Epithelial cell of esophagus (primary cell): ENCODE results near the gene PARD3.
A peak's percentile ranks its signal among the peaks of the same experiment; 100 is the strongest.

ENCODE experiments used
- DNase-seq: peaks from one replicate; pipeline ENCODE4 v3.0.0; 2010; ENCODE audit warnings: low read depth
- H3K4me3 ChIP-seq: 2 replicates; pipeline ENCODE4 v1.5.1; 2011; ENCODE audit warnings: mild to moderate bottlenecking, low read length, control low read depth
- TF ChIP-seq, protein P1 (sequence below): IDR thresholded peaks from 2 replicates; pipeline ENCODE4 v1.5.1; 2011; ENCODE audit warnings: low read depth, mild to moderate bottlenecking, low read length, control low read depth, inconsistent platforms; ENCODE audit not compliant: insufficient read depth; ENCODE audit errors: missing control alignments

Gene PARD3

DNA sequence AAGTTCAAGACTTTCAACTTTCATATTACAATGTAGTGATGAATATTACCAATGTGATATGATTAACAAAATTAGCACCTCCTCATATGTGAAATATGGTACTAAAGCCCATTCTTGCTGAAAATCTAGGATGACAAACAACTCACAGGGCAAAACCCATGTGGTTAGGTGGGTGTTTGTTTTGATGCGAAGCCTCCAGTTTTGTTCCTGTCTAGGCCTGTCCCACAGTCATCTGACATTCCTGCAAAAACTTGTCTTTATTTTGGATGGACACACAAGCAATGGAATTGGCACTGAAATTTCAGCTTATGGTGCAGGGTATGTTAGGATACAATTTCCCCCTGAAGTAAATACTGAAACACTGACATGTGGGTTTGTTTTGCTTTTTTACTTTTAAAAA is 95.3 kb downstream of the PARD3 start:
- H3K4me3 ChIP-seq: peak overlapping the region; percentile 38

GRCh38 chr10:34719328-34719727 is 95.8 kb downstream of the PARD3 start:
- H3K4me3 ChIP-seq: peak overlapping the region; percentile 38
- DNase-seq: peak; percentile 91
- TF ChIP-seq, protein P1, sequence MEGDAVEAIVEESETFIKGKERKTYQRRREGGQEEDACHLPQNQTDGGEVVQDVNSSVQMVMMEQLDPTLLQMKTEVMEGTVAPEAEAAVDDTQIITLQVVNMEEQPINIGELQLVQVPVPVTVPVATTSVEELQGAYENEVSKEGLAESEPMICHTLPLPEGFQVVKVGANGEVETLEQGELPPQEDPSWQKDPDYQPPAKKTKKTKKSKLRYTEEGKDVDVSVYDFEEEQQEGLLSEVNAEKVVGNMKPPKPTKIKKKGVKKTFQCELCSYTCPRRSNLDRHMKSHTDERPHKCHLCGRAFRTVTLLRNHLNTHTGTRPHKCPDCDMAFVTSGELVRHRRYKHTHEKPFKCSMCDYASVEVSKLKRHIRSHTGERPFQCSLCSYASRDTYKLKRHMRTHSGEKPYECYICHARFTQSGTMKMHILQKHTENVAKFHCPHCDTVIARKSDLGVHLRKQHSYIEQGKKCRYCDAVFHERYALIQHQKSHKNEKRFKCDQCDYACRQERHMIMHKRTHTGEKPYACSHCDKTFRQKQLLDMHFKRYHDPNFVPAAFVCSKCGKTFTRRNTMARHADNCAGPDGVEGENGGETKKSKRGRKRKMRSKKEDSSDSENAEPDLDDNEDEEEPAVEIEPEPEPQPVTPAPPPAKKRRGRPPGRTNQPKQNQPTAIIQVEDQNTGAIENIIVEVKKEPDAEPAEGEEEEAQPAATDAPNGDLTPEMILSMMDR: no peak

More for the DNA sequence above, 95.3 kb downstream of the PARD3 start:
- TF ChIP-seq, protein P1: no peak
- DNase-seq: peak; percentile 95

DNA sequence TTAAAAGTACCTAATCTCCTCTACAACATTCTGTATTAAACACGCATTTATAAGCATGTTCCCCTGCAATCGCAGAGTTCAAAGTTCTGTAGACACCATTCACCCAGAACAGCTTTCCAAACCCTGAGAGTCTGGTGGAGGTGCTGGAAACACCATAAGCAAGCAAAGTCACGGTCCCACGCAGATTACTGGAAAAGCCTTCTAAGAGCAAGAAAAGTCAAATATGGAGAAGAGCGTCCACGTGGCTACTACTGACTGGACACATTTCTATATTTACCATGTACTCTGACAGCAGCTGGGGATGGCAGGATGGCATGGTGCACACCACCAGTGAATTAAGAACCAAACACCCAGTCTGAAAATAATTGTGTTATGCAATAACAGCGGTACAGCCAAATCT is 97.7 kb downstream of the PARD3 start:
- DNase-seq: no peak
- TF ChIP-seq, protein P1: no peak

DNA sequence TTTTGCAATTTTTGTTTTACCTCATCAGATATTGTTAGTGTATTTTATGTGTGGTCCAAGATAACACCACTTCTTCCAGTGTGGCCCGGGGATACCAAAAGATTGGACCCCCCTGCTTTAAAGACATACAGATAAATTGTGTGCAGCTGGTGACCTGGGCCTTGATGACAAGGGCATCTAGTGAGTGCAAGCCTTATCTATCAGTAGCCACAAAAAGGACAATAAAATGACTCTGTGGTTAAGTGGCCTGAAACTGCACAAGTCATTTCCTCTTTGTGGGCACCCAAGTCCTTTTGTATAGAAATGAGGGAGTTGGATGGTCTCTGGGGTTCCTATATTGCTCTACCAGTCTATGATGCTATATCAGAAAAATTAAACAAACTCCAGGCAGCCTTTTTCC is 98.1 kb downstream of the PARD3 start:
- no peak for DNase-seq
- TF ChIP-seq, protein P1: no peak
- no peak overlapping the region for H3K4me3 ChIP-seq

More for the DNA sequence above, 97.7 kb downstream of the PARD3 start:
- H3K4me3 ChIP-seq: no peak overlapping the region

- no peak overlapping the region for H3K4me3 ChIP-seq
- TF ChIP-seq, protein P1: no peak
- DNase-seq: no peak
Observed at GRCh38 chr10:34716234-34716633, 98.9 kb downstream of the PARD3 start.

DNA sequence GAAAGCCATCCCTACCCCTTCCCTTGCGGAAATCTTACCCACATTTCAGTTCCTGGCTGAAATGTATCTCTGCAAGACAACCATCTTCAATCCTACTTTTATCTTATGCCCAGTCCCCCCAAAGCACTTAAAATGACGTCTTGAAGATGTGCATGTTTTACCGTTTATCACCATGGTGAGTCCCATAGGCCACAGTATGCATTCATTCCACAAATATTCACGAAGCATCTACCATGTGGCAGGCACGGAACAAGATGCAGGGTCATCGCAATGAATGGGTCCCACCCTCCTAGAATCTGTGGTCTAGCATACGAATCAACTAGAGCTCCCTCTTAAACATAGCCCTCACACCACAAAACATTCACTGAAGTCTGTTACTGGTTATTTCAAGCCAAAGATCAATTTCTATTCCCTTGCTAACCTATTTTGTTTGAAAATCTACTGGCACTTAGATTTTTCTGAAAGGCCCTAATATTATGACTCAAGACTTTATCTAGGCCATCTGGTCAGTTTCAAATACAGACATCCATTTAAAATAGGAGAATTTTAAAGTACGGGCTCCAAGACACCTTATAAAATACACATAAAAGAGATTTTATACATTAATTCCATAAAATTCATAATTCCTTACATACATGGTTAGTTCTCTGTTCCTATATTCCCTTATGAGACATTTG is 99.4 kb downstream of the PARD3 start:
- no peak for DNase-seq

More for the DNA sequence above, 99.4 kb downstream of the PARD3 start:
- no peak overlapping the region for H3K4me3 ChIP-seq
- TF ChIP-seq, protein P1: no peak
